Ascending aorta (tissue), 2 donors: Measurements from ENCODE around the gene C1orf87. TPM values are rescaled to one million over a fixed set of nuclear protein-coding genes. Genes with fewer than 3 reads are reported as not detected.

Experiments
- DNase-seq, 2 donors: peaks; one replicate each; pipeline ENCODE4 v3.0.0-alpha.2; 2019; ENCODE audit warnings: low spot score in 2 of 2
- H3K27ac ChIP-seq, 2 donors: fragments of 200-600 bp; sonication (generic); one replicate each; pipeline ENCODE4 v1.5.1; 2016 to 2017; ENCODE audit warnings: mild to moderate bottlenecking in 1 of 2
- H3K27me3 ChIP-seq: fragments of 200-600 bp; sonication (generic); one replicate; pipeline ENCODE4 v1.5.1; 2017
- H3K36me3 ChIP-seq, 2 donors: fragments of 200-600 bp; sonication (generic); one replicate each; pipeline ENCODE4 v1.5.1; 2016
- H3K4me1 ChIP-seq, 2 donors: fragments of 200-600 bp; sonication (generic); one replicate each; pipeline ENCODE4 v1.5.1; 2016 to 2017; ENCODE audit warnings: mild to moderate bottlenecking in 1 of 2
- H3K4me3 ChIP-seq, 2 donors: fragments of 200-600 bp; sonication (generic); one replicate each; pipeline ENCODE4 v1.5.1; 2016 to 2017; ENCODE audit warnings: mild to moderate bottlenecking in 1 of 2
- H3K9me3 ChIP-seq, 2 donors: fragments of 200-600 bp; sonication (generic); one replicate each; pipeline ENCODE4 v1.5.1; 2016
- CTCF ChIP-seq, 3 experiments: fragments of 200-600 bp in 2 of 3; fragments of 450-650 bp in 1 of 3; sonication (generic) in 2 of 3; IDR thresholded peaks; one replicate each; pipeline ENCODE4 v1.5.1; 2016 to 2019; ENCODE audit warnings: antibody characterized with exemption in 3 of 3, mild to moderate bottlenecking in 1 of 3, moderate library complexity in 1 of 3
- intact Hi-C: fragments of 100-400 bp; cut with DNase I; formaldehyde crosslinking; loops from one replicate; pipeline ENCODE4 v1.15.1; 2023
- total RNA-seq: library from RNA; depleted of rRNA; stranded (reverse); fragments of >200 nt; gene quantifications from one replicate; pipeline ENCODE4 v1.1.0, GENCODE V29; 2016

The C1orf87 gene
- total RNA-seq, 1 donor from 2014 or later = not detected

- no peaks in the 10 kb centered on the region for H3K36me3 ChIP-seq
- DNase-seq = no peak
- no peak for TF ChIP-seq CTCF (IDR thresholded peaks at IDR 0.05)
- peaks cover 0 to 9% of the 10 kb centered on the region in 2 donors for H3K9me3 ChIP-seq
- H3K4me1 ChIP-seq = no peaks in the 10 kb centered on the region
- no peak overlapping the region for H3K27ac ChIP-seq
- no peaks in the 10 kb centered on the region for H3K27me3 ChIP-seq
- intact Hi-C loops = no loop called here
- no peak overlapping the region for H3K4me3 ChIP-seq
Measured at GRCh38 chr1:60049188-60049587, 24.4 kb downstream of the C1orf87 start.

GRCh38 chr1:60044881-60045280 lies 28.7 kb downstream of the C1orf87 start:
- Histone ChIP-seq H3K27me3 (no peaks in the 10 kb centered on the region), H3K4me1 (no peaks in the 10 kb centered on the region), H3K36me3 (no peaks in the 10 kb centered on the region), H3K9me3 (peaks cover 0 to 9% of the 10 kb centered on the region in 2 donors), H3K4me3 (no peak overlapping the region), H3K27ac (no peak overlapping the region)
- no peak for DNase-seq
- intact Hi-C loops = no loop called here
- TF ChIP-seq CTCF (IDR thresholded peaks at IDR 0.05) = no peak

GRCh38 chr1:60041783-60042182 lies 31.8 kb downstream of the C1orf87 start:
- no peak overlapping the region for H3K4me3 ChIP-seq
- no peak for TF ChIP-seq CTCF (IDR thresholded peaks at IDR 0.05)
- H3K4me1 ChIP-seq = no peaks in the 10 kb centered on the region
- no peak overlapping the region for H3K27ac ChIP-seq
- H3K9me3 ChIP-seq = no peaks in the 10 kb centered on the region
- DNase-seq = no peak
- no peaks in the 10 kb centered on the region for H3K36me3 ChIP-seq
- H3K27me3 ChIP-seq = no peaks in the 10 kb centered on the region
- intact Hi-C loops = no loop called here

GRCh38 chr1:60037669-60038068 lies 35.9 kb downstream of the C1orf87 start:
- no peak overlapping the region for H3K27ac ChIP-seq
- H3K4me1 ChIP-seq = no peaks in the 10 kb centered on the region
- H3K4me3 ChIP-seq = no peak overlapping the region
- intact Hi-C loops = no loop called here
- TF ChIP-seq CTCF (IDR thresholded peaks at IDR 0.05) = no peak
- H3K36me3 ChIP-seq = no peaks in the 10 kb centered on the region
- no peak for DNase-seq
- no peaks in the 10 kb centered on the region for H3K9me3 ChIP-seq
- no peaks in the 10 kb centered on the region for H3K27me3 ChIP-seq

- DNase-seq = no peak
- H3K4me3 ChIP-seq = no peak overlapping the region
- no peak overlapping the region for H3K27ac ChIP-seq
- H3K36me3 ChIP-seq = no peaks in the 10 kb centered on the region
- TF ChIP-seq CTCF (IDR thresholded peaks at IDR 0.05) = no peak
- H3K9me3 ChIP-seq = no peaks in the 10 kb centered on the region
- H3K4me1 ChIP-seq = no peaks in the 10 kb centered on the region
- intact Hi-C loops = no loop called here
- no peaks in the 10 kb centered on the region for H3K27me3 ChIP-seq
Measured at GRCh38 chr1:60036856-60037460, 36.6 kb downstream of the C1orf87 start.

- no peaks in the 10 kb centered on the region for H3K9me3 ChIP-seq
- TF ChIP-seq CTCF (IDR thresholded peaks at IDR 0.05) = no peak
- no peaks in the 10 kb centered on the region for H3K36me3 ChIP-seq
- DNase-seq = no peak
- no peaks in the 10 kb centered on the region for H3K27me3 ChIP-seq
- intact Hi-C loops = no loop called here
- no peak overlapping the region for H3K4me3 ChIP-seq
- no peaks in the 10 kb centered on the region for H3K4me1 ChIP-seq
- no peak overlapping the region for H3K27ac ChIP-seq
Measured at GRCh38 chr1:60035921-60036320, 37.6 kb downstream of the C1orf87 start.
